ENCODE data around the gene ASXL2. TPM values are rescaled to one million over a fixed set of nuclear protein-coding genes. Genes with fewer than 3 reads are reported as not detected.
"Not testable (repeated sequence)": the region's sequence is repeated elsewhere in the genome, so short reads cannot be mapped to it uniquely, and the experiment has no call there.

The ASXL2 gene
- total RNA-seq, 1 donor from 2014 or later: 38.4 TPM

DNA sequence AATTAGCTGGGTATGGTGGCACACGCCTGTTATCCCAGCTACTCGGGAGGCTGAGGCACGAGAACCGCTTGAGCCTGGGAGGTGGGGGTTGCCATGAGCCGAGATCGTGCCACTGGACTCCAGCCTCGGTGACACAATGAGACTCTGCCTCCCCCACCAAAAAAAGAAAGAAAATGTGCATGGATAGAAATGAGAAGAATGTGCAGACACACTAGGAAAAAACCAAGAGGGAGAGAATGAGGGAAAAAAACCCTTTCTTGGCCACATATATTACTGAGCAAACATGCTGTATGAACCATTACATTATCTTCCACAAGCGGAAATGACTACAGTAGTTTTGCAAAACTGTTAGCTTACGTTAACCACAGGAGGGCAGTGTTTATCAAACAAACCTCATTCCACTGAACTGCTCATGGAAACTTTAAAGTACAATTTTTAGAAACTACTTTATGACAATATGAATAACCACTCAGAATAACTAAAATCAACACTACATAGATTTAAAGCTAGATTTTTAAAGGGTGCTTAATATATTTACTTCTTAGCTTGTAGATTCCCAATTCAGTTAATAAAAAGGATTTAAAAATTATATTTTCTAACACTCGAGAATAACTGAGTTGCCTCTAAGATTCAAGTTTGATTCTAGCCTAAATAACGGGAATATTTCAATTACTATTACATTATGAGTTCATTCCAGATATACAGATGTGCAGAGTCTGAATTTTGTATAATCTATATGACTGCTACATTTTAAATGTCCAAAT is 26.4 kb downstream of the ASXL2 start:
- peak overlapping the region; percentile 42 for H3K27ac Mint-ChIP-seq
- H3K4me3 Mint-ChIP-seq: peak overlapping the region; percentile 58
- DNase-seq (no peak), ATAC-seq (ENCODE audit: low read depth) (peak; percentile 91)
- H3K4me1 Mint-ChIP-seq: peaks cover 36% of the 10 kb centered on the region
- peaks cover 3% of the 10 kb centered on the region for H3K9me3 Mint-ChIP-seq
- intact Hi-C loops (cut with micrococcal nuclease): loop anchor here (1.0 to 5.0 kb wide), 7 partner anchors 26 to 880 kb away; partner anchors contain the start of genes ASXL2 and DNAJC27
- H3K27me3 Mint-ChIP-seq: no peaks in the 10 kb centered on the region
- CTCF ChIA-PET: interaction anchor here (0.7 to 3.9 kb wide), 16 partner anchors 8 to 293 kb away, joined by 3 to 25 read pairs (median 3); partner anchors contain the start of gene ASXL2
- peaks cover 12% of the 10 kb centered on the region for H3K36me3 Mint-ChIP-seq (ENCODE audit: low read depth)
- POLR2A ChIA-PET: interaction anchor here (0.6 to 2.9 kb wide), 5 partner anchors 15 to 202 kb away, joined by 3 to 14 read pairs (median 3); partner anchors contain the start of gene ASXL2
- TF ChIP-seq, protein P1, sequence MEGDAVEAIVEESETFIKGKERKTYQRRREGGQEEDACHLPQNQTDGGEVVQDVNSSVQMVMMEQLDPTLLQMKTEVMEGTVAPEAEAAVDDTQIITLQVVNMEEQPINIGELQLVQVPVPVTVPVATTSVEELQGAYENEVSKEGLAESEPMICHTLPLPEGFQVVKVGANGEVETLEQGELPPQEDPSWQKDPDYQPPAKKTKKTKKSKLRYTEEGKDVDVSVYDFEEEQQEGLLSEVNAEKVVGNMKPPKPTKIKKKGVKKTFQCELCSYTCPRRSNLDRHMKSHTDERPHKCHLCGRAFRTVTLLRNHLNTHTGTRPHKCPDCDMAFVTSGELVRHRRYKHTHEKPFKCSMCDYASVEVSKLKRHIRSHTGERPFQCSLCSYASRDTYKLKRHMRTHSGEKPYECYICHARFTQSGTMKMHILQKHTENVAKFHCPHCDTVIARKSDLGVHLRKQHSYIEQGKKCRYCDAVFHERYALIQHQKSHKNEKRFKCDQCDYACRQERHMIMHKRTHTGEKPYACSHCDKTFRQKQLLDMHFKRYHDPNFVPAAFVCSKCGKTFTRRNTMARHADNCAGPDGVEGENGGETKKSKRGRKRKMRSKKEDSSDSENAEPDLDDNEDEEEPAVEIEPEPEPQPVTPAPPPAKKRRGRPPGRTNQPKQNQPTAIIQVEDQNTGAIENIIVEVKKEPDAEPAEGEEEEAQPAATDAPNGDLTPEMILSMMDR (IDR thresholded peaks at IDR 0.05): no peak

DNA sequence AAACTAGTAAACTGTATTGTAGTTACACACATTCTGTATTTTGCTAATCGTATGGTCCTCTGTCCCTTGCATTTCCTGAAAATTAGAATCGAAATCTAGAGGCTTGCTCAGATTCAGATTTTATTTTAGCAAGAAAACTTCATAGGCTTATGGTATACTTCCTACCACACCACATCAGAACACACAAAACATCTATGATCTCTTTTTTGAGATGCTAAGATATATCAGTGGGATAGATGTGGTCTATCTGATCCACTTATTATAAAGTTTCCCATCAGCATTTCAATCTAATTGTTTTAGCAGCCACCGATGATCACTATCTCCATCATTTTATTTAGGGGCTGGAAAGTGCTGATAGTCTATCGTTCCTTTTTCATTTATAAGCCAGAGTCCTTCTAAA is 27.9 kb downstream of the ASXL2 start:
- H3K27me3 Mint-ChIP-seq; POLR2A ChIA-PET; H3K9me3 Mint-ChIP-seq; DNase-seq; H3K36me3 Mint-ChIP-seq (ENCODE audit: low read depth); H3K4me3 Mint-ChIP-seq; H3K27ac Mint-ChIP-seq; ATAC-seq (ENCODE audit: low read depth): not testable (repeated sequence)
- CTCF ChIA-PET: interaction anchor here (1.4 to 3.9 kb wide), 2 partner anchors 33 to 243 kb away, joined by 3 to 25 read pairs; no protein-coding TSS in a partner anchor
- H3K4me1 Mint-ChIP-seq: peaks cover 33% of the 10 kb centered on the region
- intact Hi-C loops (cut with micrococcal nuclease): loop anchor here (5.0 kb wide), 2 partner anchors 727 to 878 kb away; partner anchors contain the start of gene DNAJC27

DNA sequence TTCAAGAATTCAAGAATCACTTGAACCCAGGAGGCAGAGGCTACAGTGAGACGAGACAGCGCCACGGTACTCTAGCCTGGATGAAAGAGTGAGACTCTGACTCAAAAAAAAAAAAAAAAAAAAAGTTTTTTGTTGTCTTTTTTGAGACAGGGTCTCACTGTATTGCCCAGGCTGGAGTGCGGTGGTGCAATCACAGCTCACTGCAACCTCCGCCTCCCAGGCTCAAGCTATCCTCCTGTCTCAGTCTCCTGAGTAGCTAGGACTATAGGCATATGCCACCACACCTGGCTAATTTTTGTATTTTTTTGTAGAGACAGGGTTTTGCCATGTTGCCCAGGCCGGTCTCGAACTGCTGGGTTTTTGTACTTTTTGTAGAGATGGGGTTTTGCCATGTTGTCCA is 28.9 kb downstream of the ASXL2 start:
- intact Hi-C loops (cut with micrococcal nuclease); ATAC-seq (ENCODE audit: low read depth); DNase-seq; H3K4me3 Mint-ChIP-seq; H3K27me3 Mint-ChIP-seq; H3K9me3 Mint-ChIP-seq; H3K27ac Mint-ChIP-seq: not testable (repeated sequence)
- peaks cover 26% of the 10 kb centered on the region for H3K4me1 Mint-ChIP-seq
- ChIA-PET POLR2A (interaction anchor here (1.2 kb wide), 1 partner anchor 29 kb away, joined by 3 read pairs; the partner anchor contains the start of gene ASXL2), CTCF (interaction anchor here (0.9 kb wide), 1 partner anchor 683 kb away, joined by 3 read pairs; no protein-coding TSS in a partner anchor)
- peaks cover 13% of the 10 kb centered on the region for H3K36me3 Mint-ChIP-seq (ENCODE audit: low read depth)

DNA sequence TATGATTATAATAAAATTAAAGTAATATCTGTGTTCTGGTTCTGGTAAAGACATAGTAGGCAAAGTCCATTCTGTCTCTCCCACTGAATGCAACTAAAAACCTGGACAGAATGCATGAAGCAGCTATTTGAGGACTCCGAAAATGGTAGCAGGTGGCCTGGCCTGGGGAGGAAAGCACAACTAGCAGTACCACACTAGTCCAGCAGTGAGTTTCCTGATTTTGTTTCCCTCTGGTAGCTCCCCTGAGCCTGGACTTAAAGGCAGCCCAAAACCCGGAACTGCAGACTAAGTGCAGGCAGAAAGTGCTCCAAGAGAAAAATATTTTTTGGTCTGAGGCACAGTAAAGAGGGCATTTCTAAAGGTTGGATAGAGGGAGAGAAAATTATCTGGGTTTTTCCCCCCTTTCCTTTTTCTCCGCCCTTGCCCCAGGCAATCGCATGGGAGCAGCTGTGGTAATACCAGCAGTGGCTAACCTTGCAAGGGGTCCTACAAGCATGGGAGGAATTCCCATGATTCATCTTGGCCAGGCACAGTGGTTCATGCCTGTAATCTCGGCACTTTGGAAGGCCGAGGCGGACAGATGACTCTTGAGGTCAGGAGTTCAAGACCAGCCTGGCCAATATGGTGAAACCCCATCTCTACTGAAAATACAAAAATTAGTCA is 32.3 kb downstream of the ASXL2 start:
- H3K4me3 Mint-ChIP-seq: no peak overlapping the region
- H3K27ac Mint-ChIP-seq: no peak overlapping the region
- H3K4me1 Mint-ChIP-seq: no peaks in the 10 kb centered on the region
- TF ChIP-seq, protein P1 (IDR thresholded peaks at IDR 0.05): no peak
- CTCF ChIA-PET: no interaction called here
- peaks cover 29% of the 10 kb centered on the region for H3K36me3 Mint-ChIP-seq (ENCODE audit: low read depth)
- H3K27me3 Mint-ChIP-seq: no peaks in the 10 kb centered on the region
- H3K9me3 Mint-ChIP-seq: peaks cover 3% of the 10 kb centered on the region
- no peak for DNase-seq
- intact Hi-C loops (cut with micrococcal nuclease): no loop called here
- POLR2A ChIA-PET: interaction anchor here (0.7 kb wide), 1 partner anchor 215 kb away, joined by 5 read pairs; no protein-coding TSS in a partner anchor
- ATAC-seq (ENCODE audit: low read depth): no peak

DNA sequence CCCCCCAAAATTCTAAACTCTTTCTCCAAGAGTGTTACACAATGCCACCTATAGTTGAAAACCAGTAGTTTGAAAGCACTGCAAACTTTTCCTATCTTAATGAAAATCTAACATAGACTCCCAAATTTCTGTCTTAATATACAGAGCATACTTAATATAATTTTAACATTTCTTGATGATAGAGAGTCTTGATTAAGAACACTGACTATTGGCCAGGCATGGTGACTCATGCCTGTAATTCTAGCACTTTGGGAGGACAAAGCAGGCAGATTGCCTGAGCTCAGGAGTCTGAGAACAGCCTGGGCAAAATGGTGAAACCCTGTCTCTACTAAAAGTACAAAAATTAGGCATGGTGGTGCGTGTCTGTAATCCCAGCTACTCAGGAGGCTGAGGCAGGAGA is 34.2 kb downstream of the ASXL2 start:
- ChIA-PET POLR2A (no interaction called here), CTCF (interaction anchor here (0.5 kb wide), 1 partner anchor 8 kb away, joined by 3 read pairs; no protein-coding TSS in a partner anchor)
- peaks cover 35% of the 10 kb centered on the region for H3K36me3 Mint-ChIP-seq (ENCODE audit: low read depth)
- H3K27me3 Mint-ChIP-seq: no peaks in the 10 kb centered on the region
- no peaks in the 10 kb centered on the region for H3K4me1 Mint-ChIP-seq
- H3K4me3 Mint-ChIP-seq: no peak overlapping the region
- TF ChIP-seq, protein P1 (IDR thresholded peaks at IDR 0.05): no peak
- intact Hi-C loops (cut with micrococcal nuclease): no loop called here
- peaks cover 3% of the 10 kb centered on the region for H3K9me3 Mint-ChIP-seq
- H3K27ac Mint-ChIP-seq: no peak overlapping the region
- ATAC-seq (ENCODE audit: low read depth) (no peak), DNase-seq (no peak)

Data from activated B cell treated with CpG ODN at 0.5 μM for 24 hours (primary cell).